MM.1S (cell line): Measurements from ENCODE around the gene TMC8.
"Not testable (repeated sequence)": the region's sequence is repeated elsewhere in the genome, so short reads cannot be mapped to it uniquely, and the experiment has no call there.

Experiments used
- DNase-seq: peaks from one replicate; pipeline ENCODE4 v3.0.0-alpha.2; 2015
- H2AFZ ChIP-seq: fragments of 300-600 bp; sonication (generic); 2 replicates; pipeline ENCODE4 v1.6.0; 2016; ENCODE audit warnings: antibody characterized with exemption, low read length
- H3F3A ChIP-seq: fragments of 300-600 bp; sonication (generic); 2 replicates; pipeline ENCODE4 v1.6.1; 2016; ENCODE audit warnings: mild to moderate bottlenecking, antibody characterized with exemption, low read length, moderate library complexity, mixed read lengths; ENCODE audit not compliant: insufficient read depth
- H3K27ac ChIP-seq: fragments of 300-600 bp; sonication (generic); 2 replicates; pipeline ENCODE4 v1.5.1; 2016; ENCODE audit warnings: mild to moderate bottlenecking, low read length
- H3K27me3 ChIP-seq: fragments of 300-600 bp; sonication (generic); replicated peaks from 2 replicates; pipeline ENCODE4 v1.6.0; 2016; ENCODE audit warnings: low read length; ENCODE audit not compliant: insufficient read depth
- H3K36me3 ChIP-seq: fragments of 300-600 bp; sonication (generic); replicated peaks from 2 replicates; pipeline ENCODE4 v1.6.1; 2016; ENCODE audit warnings: mild to moderate bottlenecking, low read length, mixed read lengths; ENCODE audit not compliant: insufficient read depth
- H3K4me1 ChIP-seq: fragments of 300-600 bp; sonication (generic); 2 replicates; pipeline ENCODE4 v1.6.1; 2016; ENCODE audit warnings: low read length, mixed read lengths
- H3K4me2 ChIP-seq: fragments of 300-600 bp; sonication (generic); 2 replicates; pipeline ENCODE4 v1.6.0; 2016; ENCODE audit warnings: low read depth, low read length
- H3K4me3 ChIP-seq: fragments of 300-600 bp; sonication (generic); 2 replicates; pipeline ENCODE4 v1.5.1; 2016; ENCODE audit warnings: low read length, mixed read lengths
- H3K79me2 ChIP-seq: fragments of 300-600 bp; sonication (generic); 2 replicates; pipeline ENCODE4 v1.6.1; 2016; ENCODE audit warnings: mixed run types, low read length, mixed read lengths
- H3K9ac ChIP-seq: fragments of 300-600 bp; sonication (generic); 2 replicates; pipeline ENCODE4 v1.6.1; 2016; ENCODE audit warnings: low read length, mixed read lengths
- H3K9me2 ChIP-seq: fragments of 300-600 bp; sonication (generic); replicated peaks from 2 replicates; pipeline ENCODE4 v1.6.1; 2016; ENCODE audit warnings: mild to moderate bottlenecking, low read length, mixed read lengths; ENCODE audit not compliant: insufficient read depth
- H3K9me3 ChIP-seq: fragments of 300-600 bp; sonication (generic); replicated peaks from 2 replicates; pipeline ENCODE4 v1.6.1; 2016; ENCODE audit warnings: mild to moderate bottlenecking, low read length, mixed read lengths; ENCODE audit not compliant: insufficient read depth
- H4K20me1 ChIP-seq: fragments of 300-600 bp; sonication (generic); 2 replicates; pipeline ENCODE4 v1.6.1; 2016; ENCODE audit warnings: mild to moderate bottlenecking, low read length, moderate library complexity, mixed read lengths; ENCODE audit not compliant: insufficient read depth
- CTCF ChIP-seq: fragments of 300-600 bp; sonication (generic); IDR thresholded peaks from 2 replicates; pipeline ENCODE4 v1.5.1; 2016; ENCODE audit warnings: antibody characterized with exemption, low read length, mixed read lengths
- EZH2 ChIP-seq: fragments of 300-600 bp; sonication (generic); optimal IDR thresholded peaks from 2 replicates; pipeline ENCODE3; 2017; ENCODE audit warnings: low read depth, mild to moderate bottlenecking, antibody characterized with exemption, low read length, mixed read lengths
- EZH2phosphoT487 ChIP-seq: fragments of 300-600 bp; sonication (generic); IDR thresholded peaks from 2 replicates; pipeline ENCODE4 v1.6.1; 2018; ENCODE audit warnings: antibody characterized with exemption, low read length

Gene TMC8

GRCh38 chr17:78113804-78114785 lies 16.5 kb upstream of the TMC8 start:
- no peak overlapping the region for H3K4me2 ChIP-seq
- H3K9ac ChIP-seq, result no peak overlapping the region
- H3K27me3 ChIP-seq, result no peaks in the 10 kb centered on the region
- H3K9me2 ChIP-seq, result no peaks in the 10 kb centered on the region
- no peak overlapping the region for H3K27ac ChIP-seq
- H3K79me2 ChIP-seq, result peaks cover 33% of the 10 kb centered on the region
- no peaks in the 10 kb centered on the region for H4K20me1 ChIP-seq
- H2AFZ ChIP-seq, result no peak overlapping the region
- H3K4me1 ChIP-seq, result no peaks in the 10 kb centered on the region
- no peaks in the 10 kb centered on the region for H3K36me3 ChIP-seq
- H3K4me3 ChIP-seq, result no peak overlapping the region
- H3F3A ChIP-seq, result peaks cover 14% of the 10 kb centered on the region
- TF ChIP-seq CTCF, result no peak
- no peak for TF ChIP-seq EZH2phosphoT487
- TF ChIP-seq EZH2, result no peak
- H3K9me3 ChIP-seq, result no peaks in the 10 kb centered on the region
- DNase-seq, result no peak

- H3K4me2 ChIP-seq, result no peak overlapping the region
- H3K36me3 ChIP-seq, result no peaks in the 10 kb centered on the region
- H2AFZ ChIP-seq, result no peak overlapping the region
- H3K27me3 ChIP-seq, result no peaks in the 10 kb centered on the region
- H3K9ac ChIP-seq, result no peak overlapping the region
- no peak for DNase-seq
- no peaks in the 10 kb centered on the region for H3K4me1 ChIP-seq
- peaks cover 40% of the 10 kb centered on the region for H3K79me2 ChIP-seq
- TF ChIP-seq EZH2phosphoT487, result no peak
- no peak for TF ChIP-seq CTCF
- TF ChIP-seq EZH2, result no peak
- no peaks in the 10 kb centered on the region for H3K9me2 ChIP-seq
- H4K20me1 ChIP-seq, result no peaks in the 10 kb centered on the region
- H3K27ac ChIP-seq, result no peak overlapping the region; the same call in 1 of the 2 replicates
- H3K4me3 ChIP-seq, result no peak overlapping the region
- H3K9me3 ChIP-seq, result no peaks in the 10 kb centered on the region
- peaks cover 14% of the 10 kb centered on the region for H3F3A ChIP-seq
These were observed 15.5 kb upstream of the TMC8 start for GRCh38 chr17:78114831-78115723.

GRCh38 chr17:78115803-78116202 lies 14.8 kb upstream of the TMC8 start:
- H3K36me3 ChIP-seq, DNase-seq, H3K27me3 ChIP-seq, H3K9me2 ChIP-seq, H3K4me2 ChIP-seq, H3K4me3 ChIP-seq, H3K4me1 ChIP-seq, H2AFZ ChIP-seq, H3K27ac ChIP-seq, H4K20me1 ChIP-seq, H3K9ac ChIP-seq, H3K9me3 ChIP-seq: not testable (repeated sequence)
- Histone ChIP-seq H3K79me2 (peaks cover 44% of the 10 kb centered on the region), H3F3A (peaks cover 19% of the 10 kb centered on the region)
